Hair follicular keratinocyte (primary cell): Measurements from ENCODE around the gene SIRT5. TPM values are rescaled to one million over a fixed set of nuclear protein-coding genes. Genes with fewer than 3 reads are reported as not detected.

ENCODE experiments used
- total RNA-seq: library from RNA; depleted of rRNA; stranded (reverse); fragments of >200 nt; gene quantifications from 2 replicates; pipeline ENCODE4 v1.2.3, GENCODE V29; 2015

SIRT5 gene
- 9.9 and 13.4 TPM in 2 replicates for total RNA-seq

GRCh38 chr6:13574571-13575376, at the start of gene SIRT5:
TSS of gene SIRT5 (plus strand) at chr6:13574601. CDS start at chr6:13584111, 9,510 bp downstream.

DNA sequence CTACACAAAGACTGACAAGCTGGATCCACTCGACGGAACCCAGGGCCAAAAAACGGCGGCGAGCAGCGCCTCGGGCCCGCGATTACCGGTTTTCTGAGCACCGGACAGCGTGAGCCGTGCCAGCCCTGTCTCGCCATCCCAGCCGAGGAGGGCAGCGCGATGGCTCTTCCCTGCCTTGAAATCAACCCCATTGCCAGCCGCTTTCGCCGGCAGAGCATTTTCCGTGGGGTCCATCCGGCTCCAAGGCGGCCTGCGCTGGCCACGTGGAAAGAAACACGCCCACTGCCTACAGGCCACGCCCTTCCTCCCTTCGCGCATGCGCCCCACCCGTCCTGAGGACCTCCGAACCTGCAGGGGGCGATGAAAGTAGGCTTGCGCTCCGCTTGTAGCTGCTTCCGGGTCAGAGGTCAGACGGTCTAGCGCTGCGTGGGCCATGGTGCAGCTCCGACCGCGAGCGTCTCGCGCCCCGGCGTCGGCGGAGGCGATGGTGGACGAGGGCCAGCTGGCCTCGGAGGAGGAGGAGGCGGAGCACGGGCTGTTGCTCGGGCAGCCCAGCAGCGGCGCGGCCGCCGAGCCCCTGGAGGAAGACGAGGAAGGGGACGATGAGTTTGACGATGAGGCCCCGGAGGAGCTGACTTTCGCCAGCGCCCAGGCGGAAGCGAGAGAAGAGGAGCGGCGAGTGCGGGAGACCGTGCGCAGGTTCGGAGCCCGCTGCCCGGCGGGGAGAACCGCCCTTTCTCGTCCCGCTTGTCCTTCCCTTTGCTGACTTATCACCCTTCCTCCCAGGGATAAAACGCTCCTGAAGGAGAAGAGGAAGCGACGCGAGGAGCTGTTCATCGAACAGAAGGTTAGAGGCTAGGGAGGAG, 40.8 kb downstream of the SIRT5 start, which contains the start of gene NOL7:
TSS of gene NOL7 (plus strand) at position 410 of the 866 bp plus-strand sequence. CDS start at position 434, 24 bp downstream.

Other genes with a start within 250 kb of the SIRT5 start
- gene TBC1D7, start 246.1 kb upstream of the SIRT5 start, total RNA-seq, result 16.4 and 16.7 TPM in 2 replicates
- 7.4 and 8.4 TPM in 2 replicates for gene GFOD1, start 87.0 kb upstream of the SIRT5 start, total RNA-seq
- 77.5 and 132 TPM in 2 replicates for gene NOL7, start 40.7 kb downstream of the SIRT5 start, total RNA-seq
- gene RANBP9, start 137.2 kb downstream of the SIRT5 start, total RNA-seq, result 20.0 and 23.4 TPM in 2 replicates
- 11.7 and 17.9 TPM in 2 replicates for gene MCUR1, start 240.0 kb downstream of the SIRT5 start, total RNA-seq